ENCODE results near the gene UNC119. TPM values are rescaled to one million over a fixed set of nuclear protein-coding genes. Genes with fewer than 3 reads are reported as not detected.
"Not testable (repeated sequence)": the region's sequence is repeated elsewhere in the genome, so short reads cannot be mapped to it uniquely, and the experiment has no call there.

Gene UNC119
- total RNA-seq, 4 donors from 2014 or later = 17.5 to 28.7 (median 20.3) TPM

- peaks cover 0 to 5% of the 10 kb centered on the region in 2 donors for H3K36me3 ChIP-seq
- peak; percentile 98 for ATAC-seq
- peak within 1 kb of the TSS in 1 of 2 donors; percentile 40 for H3K4me3 ChIP-seq
- 78 to 80% methylated on average over 1 of the region's 26 CpGs for WGBS, 2 donors (ENCODE audit: low coverage in 1 of 2)
- H3K9me3 ChIP-seq = no peaks in the 10 kb centered on the region
- TF ChIP-seq POLR2A (IDR thresholded peaks at IDR 0.05) (peak; percentile 62 to 68), POLR2AphosphoS5 (IDR thresholded peaks at IDR 0.05) (peak; percentile 85), EP300 (IDR thresholded peaks at IDR 0.05) (no peak), CTCF (IDR thresholded peaks at IDR 0.05) (no peak)
- H3K4me1 ChIP-seq = peaks cover 0 to 30% (median 11%) of the 10 kb centered on the region in 3 donors
- peak within 1 kb of the TSS in 3 of 4 donors; percentile 50 to 66 (median 65) for H3K27ac ChIP-seq
- no peaks in the 10 kb centered on the region for H3K27me3 ChIP-seq
Measured at GRCh38 chr17:28576758-28577465, 24.5 kb upstream of the UNC119 start, which contains the start of gene ALDOC. ALDOC (minus strand) TSS chr17:28576895; CDS start chr17:28575532, 1,363 bp downstream.

GRCh38 chr17:28576016-28576415 is 23.6 kb upstream of the UNC119 start:
- H3K27ac ChIP-seq, H3K36me3 ChIP-seq, ATAC-seq, H3K27me3 ChIP-seq, H3K9me3 ChIP-seq: not testable (repeated sequence)
- Histone ChIP-seq H3K4me1 (peaks cover 0 to 32% (median 12%) of the 10 kb centered on the region in 3 donors), H3K4me3 (peak overlapping the region in 1 of 2 donors; percentile 16)
- 58 to 85% methylated on average over 2 to 3 of the region's 3 CpGs for WGBS, 2 donors (ENCODE audit: low coverage in 1 of 2)

GRCh38 chr17:28575126-28575795 is 22.8 kb upstream of the UNC119 start:
- Histone ChIP-seq H3K27ac (no peak overlapping the region), H3K36me3 (peaks cover 0 to 5% of the 10 kb centered on the region in 2 donors), H3K9me3 (no peaks in the 10 kb centered on the region), H3K4me3 (no peak overlapping the region), H3K27me3 (no peaks in the 10 kb centered on the region), H3K4me1 (peaks cover 0 to 38% (median 14%) of the 10 kb centered on the region in 3 donors)
- no CpG with 5 or more reads among the region's 14 CpGs for WGBS, 2 donors (ENCODE audit: low coverage in 1 of 2)
- ATAC-seq = no peak
- TF ChIP-seq POLR2A (IDR thresholded peaks at IDR 0.05) (no peak), CTCF (IDR thresholded peaks at IDR 0.05) (no peak), EP300 (IDR thresholded peaks at IDR 0.05) (no peak), POLR2AphosphoS5 (IDR thresholded peaks at IDR 0.05) (no peak)

DNA sequence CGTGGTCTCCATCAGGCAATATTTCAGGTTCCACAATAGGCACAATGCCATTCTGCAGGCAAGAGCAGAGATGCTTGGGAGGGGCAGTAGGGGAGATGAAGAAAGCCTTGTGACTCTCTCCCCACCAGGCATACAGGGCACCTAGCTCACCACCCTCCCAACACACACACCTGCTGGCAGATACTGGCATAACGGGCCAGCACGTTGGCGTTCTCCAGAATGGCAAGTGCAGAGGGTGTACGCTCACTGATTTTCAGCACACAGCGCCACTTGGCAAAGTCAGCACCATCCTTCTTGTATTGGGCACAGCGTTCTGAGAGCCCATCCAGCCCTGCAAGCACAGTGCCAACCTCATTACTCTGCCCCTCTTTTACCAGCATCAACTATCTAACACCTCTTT is 22.1 kb upstream of the UNC119 start:
- H3K4me3 ChIP-seq = no peak overlapping the region
- H3K4me1 ChIP-seq = peaks cover 0 to 46% (median 17%) of the 10 kb centered on the region in 3 donors
- H3K36me3 ChIP-seq = peaks cover 0 to 5% of the 10 kb centered on the region in 2 donors
- H3K27ac ChIP-seq = no peak overlapping the region
- 88 to 100% methylated on average over 3 to 6 of the region's 7 CpGs for WGBS, 2 donors (ENCODE audit: low coverage in 1 of 2)
- no peak for TF ChIP-seq POLR2A (IDR thresholded peaks at IDR 0.05)
- TF ChIP-seq CTCF (IDR thresholded peaks at IDR 0.05) = no peak
- TF ChIP-seq POLR2AphosphoS5 (IDR thresholded peaks at IDR 0.05) = no peak
- no peak for TF ChIP-seq EP300 (IDR thresholded peaks at IDR 0.05)
- no peaks in the 10 kb centered on the region for H3K27me3 ChIP-seq
- no peak for ATAC-seq
- H3K9me3 ChIP-seq = no peaks in the 10 kb centered on the region

- Histone ChIP-seq H3K27ac (no peak overlapping the region), H3K9me3 (no peaks in the 10 kb centered on the region), H3K4me3 (no peak overlapping the region), H3K4me1 (peaks cover 0 to 51% (median 17%) of the 10 kb centered on the region in 3 donors), H3K36me3 (peaks cover 0 to 5% of the 10 kb centered on the region in 2 donors), H3K27me3 (no peaks in the 10 kb centered on the region)
- TF ChIP-seq POLR2AphosphoS5 (IDR thresholded peaks at IDR 0.05) (no peak), EP300 (IDR thresholded peaks at IDR 0.05) (no peak), CTCF (IDR thresholded peaks at IDR 0.05) (no peak), POLR2A (IDR thresholded peaks at IDR 0.05) (no peak)
- 94 to 95% methylated on average over 4 of the region's 6 CpGs for WGBS, 2 donors (ENCODE audit: low coverage in 1 of 2)
- no peak for ATAC-seq
Measured at GRCh38 chr17:28573966-28574480, 21.6 kb upstream of the UNC119 start.
